HuH-7 (cell line): Measurements from ENCODE around the gene NR5A1.

Source experiments
- DNase-seq: peaks from one replicate; pipeline ENCODE4 v3.0.0; 2011; ENCODE audit warnings: low spot score

The NR5A1 gene

DNA sequence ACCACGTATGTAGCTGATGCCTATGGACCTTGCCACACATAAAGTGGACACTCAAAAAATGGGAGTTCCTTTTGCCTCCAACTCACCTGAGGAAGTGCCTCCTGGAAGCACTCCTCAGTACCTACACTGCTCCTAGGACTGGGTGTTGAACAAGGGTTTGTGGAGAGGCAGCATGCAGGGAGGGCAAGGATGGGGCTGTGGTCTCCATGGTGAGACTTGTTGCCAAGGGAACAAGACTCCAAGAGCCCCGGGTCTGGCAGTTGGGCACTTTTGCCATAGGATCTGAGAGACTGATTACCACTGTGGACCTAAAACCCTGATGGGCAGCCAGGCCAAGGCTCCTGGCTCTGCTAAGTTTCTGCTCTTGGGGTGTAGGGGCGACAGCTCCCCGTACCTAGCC is 6.9 kb upstream of the NR5A1 start:
- DNase-seq = no peak

- no peak for DNase-seq
These were observed 6.3 kb upstream of the NR5A1 start for GRCh38 chr9:124513376-124513994.

DNA sequence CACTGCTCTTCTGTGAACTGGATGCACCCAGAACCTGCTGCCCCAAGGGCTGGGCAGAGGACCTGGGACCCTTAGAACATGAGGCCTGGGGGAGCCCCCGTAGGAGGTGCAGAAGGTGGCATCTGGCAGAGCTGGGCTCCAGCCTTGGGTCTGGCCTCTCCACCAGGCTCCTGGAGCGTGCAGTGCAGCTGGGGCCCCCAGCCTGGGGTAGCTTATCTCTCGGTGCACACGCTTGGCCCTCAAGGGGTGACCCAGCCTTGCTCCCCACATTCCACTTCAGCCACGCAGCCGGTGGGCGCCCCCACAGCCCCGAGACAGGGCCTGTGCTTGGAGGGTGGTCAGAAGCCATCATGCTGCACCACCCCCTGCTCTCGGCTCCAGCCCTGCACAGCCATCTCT is 5.6 kb upstream of the NR5A1 start:
- no peak for DNase-seq

- no peak for DNase-seq
These were observed 4.9 kb upstream of the NR5A1 start for GRCh38 chr9:124511891-124512805.

GRCh38 chr9:124511426-124511840 is 4.2 kb upstream of the NR5A1 start:
- DNase-seq = peak; percentile 78

- peak; percentile 91 for DNase-seq
These were observed 3.6 kb upstream of the NR5A1 start for GRCh38 chr9:124510650-124511425.

DNA sequence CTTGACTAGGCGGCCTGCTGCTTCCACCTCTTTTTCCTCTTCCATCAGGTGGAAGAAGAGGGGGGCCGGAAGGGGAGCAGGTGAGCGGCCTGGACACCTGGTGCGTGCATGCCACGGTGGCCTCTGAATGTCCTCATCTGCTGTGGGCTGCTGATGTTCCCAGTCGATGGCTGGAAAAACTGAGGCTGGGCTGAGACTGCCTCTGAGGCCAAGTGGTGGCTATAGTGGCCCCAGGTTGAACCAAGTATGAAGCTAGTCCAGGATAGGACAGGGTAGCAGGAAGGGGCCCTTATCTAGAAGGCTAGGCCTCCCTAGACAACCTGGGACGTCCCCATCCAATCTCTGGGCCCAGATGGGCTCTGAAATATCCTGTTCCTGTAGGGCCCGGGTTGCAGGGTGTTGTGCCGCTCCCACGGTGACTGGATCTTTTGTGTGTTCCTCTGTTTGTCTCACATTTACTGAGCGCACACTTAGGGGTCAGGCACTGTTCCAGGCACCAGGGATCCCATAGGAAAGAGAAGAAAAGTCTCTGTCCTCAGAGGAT is 753 bp upstream of the NR5A1 start:
- DNase-seq = no peak

- DNase-seq = no peak
These were observed 766 bp downstream of the NR5A1 start for GRCh38 chr9:124506433-124506832.

DNA sequence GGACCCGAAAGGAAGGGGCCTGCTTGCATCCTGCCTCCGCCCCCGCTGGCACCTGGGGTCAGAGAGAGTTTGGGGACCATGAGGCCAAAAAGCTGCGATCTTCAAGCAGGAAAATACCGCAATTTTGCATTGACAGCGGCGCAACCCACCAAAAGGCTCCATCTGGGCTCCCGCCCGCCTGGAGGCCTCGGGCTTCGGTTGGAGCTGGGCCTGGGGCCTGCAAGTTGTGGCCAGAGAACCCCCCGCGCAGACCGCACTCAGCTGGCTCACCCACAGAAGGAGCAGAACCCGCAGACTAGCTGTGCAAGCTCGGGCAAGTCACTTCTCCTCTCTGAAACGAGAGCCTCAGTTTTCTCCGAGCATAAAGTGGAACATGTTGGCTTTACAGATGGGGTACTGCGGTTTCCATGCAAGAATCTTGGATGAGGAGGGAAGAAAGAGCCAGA is 1.3 kb downstream of the NR5A1 start:
- no peak for DNase-seq

GRCh38 chr9:124505006-124505900 is 1.9 kb downstream of the NR5A1 start:
- no peak for DNase-seq

DNA sequence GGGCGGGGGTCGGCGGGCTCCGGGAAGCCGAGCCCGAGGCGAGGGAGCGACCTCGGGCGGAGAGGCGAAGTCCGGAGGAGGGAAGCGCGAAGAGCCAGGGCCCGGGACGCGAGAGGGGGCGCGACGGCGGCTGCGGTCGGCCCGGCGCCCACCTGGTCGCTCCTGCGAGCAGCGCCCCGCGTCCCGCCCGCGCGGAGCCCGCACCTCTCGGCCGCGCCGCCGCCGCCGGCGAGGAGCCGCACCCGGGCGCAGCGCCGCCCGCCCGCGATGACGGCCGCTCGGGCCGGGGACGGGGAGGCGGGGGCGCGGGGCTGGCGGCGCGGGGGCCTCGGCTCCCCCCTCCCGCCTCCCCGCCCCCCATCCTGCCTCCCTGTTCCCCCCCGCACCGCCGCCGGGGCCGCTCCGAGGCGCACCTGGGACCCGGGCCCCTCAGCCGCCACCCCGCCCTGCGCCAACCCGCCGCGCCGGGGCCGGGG is 2.6 kb downstream of the NR5A1 start:
- no peak for DNase-seq

DNA sequence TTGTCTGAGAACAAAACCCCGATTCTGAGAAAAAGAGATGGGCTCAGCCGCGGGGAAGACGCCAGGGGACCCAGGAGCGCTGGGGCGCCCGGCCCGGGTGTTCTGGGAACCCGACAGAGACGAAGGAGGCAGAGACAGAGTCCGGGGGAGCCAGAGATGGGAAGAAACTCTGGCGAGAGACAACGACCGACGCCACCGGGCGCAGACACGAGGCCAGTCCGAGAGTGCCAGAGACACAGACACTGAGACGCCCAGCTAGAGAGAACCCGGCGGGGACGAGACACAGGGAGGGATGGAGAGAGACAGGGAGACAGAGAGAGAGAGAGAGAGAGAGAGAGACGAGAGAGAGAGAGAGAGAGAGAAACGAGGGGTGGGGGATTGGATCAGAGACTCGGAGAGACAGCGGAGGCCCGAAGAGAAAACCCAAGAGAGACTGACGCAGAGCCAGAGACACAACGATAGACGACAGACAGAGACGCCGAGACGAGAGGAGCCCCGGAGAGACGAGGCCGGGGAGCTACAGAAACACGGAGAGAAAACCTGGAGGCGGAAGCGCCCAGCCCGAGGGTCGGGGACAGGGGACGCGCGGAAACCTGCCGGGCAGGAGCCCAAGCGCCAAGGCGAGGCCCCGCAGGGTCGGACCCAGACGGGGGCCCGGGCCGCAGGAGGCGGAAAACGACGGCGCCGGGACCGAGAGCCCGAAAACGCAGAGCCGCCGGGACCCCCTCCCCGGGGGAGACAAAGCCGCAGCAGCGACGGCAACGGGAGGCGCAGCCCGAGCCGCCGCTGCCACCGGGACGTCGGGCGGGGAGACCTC is 3.3 kb downstream of the NR5A1 start:
- DNase-seq = peak; percentile 56

- DNase-seq = no peak
These were observed 4.2 kb downstream of the NR5A1 start for GRCh38 chr9:124502711-124503702.

DNA sequence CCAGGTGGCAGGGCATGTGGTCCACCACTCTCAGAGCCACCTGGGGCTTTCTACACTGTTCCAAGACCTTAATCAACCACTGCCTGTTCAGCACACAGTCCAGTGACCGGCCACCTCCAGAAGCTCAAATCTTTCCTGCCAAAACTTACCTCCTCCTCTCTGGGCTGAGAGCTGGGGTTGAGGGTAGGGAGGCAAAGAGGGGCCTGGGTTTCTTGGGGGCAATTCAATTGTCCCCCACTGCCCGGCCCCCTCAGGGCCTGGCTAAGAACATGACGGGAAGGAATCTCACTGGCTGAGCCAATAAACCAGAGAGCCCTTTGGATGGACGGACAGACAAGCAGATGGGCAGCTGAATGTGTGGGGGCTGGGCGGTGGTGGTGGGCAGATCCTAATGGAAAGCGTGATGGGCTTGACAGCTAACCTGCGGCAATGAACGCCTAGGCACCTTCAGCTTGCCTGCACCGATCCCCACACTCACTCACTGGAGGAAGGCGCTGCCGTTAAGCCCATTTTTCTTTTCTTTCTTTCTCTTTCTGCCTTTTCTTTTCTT is 5.4 kb downstream of the NR5A1 start:
- DNase-seq = no peak

DNA sequence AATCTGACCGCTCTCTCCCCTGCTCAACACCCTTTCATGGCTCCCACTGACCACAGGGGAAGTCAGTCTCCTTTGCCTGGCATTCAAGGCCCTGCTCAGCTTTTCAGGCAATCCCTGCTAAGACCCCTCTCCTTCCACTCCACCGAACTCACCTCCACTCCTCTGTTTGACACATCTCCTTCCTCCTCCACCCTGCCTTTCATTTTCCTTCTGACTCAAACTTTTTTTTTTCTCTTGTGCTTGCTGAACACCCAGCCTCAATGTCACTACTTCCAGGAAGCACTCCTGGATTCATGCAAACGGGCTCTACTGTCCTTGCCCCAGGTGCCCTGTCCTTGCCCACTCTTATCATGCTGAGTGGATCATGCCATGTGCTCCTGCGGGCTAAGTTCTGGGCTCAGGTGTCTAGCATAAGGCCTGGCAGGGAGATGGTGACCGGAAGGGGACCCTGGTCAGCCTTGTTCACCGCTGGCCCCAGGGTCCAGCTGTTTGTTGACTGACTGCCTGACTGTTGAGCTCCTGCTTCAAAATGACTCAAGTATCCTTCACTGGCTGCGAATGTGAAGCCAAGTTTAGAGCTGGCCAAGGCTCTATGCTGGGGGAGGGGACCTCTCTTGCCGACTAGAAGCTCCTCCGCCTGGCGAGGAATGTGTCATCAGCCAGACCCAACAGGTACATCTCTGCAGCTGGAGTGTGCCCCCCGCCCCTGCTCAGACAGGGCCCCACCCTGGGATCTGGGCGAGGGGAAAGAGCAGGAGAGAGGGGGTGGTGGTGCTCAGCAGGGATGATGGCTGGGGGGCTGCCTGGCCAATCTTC is 6.2 kb downstream of the NR5A1 start:
- no peak for DNase-seq

- no peak for DNase-seq
These were observed 7.0 kb downstream of the NR5A1 start for GRCh38 chr9:124500028-124500795.

GRCh38 chr9:124499216-124499615 is 8.0 kb downstream of the NR5A1 start:
- DNase-seq = no peak
